SW 1271 (cell line): ENCODE data around the gene OPN1SW.

ENCODE experiments used
- DNase-seq, 2 experiments: peaks; one replicate each; lab custom pipeline; 2025; lab: John Stamatoyannopoulos, UW

The OPN1SW gene, protein sequence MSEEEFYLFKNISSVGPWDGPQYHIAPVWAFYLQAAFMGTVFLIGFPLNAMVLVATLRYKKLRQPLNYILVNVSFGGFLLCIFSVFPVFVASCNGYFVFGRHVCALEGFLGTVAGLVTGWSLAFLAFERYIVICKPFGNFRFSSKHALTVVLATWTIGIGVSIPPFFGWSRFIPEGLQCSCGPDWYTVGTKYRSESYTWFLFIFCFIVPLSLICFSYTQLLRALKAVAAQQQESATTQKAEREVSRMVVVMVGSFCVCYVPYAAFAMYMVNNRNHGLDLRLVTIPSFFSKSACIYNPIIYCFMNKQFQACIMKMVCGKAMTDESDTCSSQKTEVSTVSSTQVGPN

GRCh38 chr7:128775744-128776474, at the start of gene OPN1SW:
Gene OPN1SW, minus strand, starts transcription at chr7:128775794. Its CDS starts 13 bp downstream, at chr7:128775781.
- DNase-seq: no peak

- DNase-seq: no peak
Measured at GRCh38 chr7:128821724-128822123, 46.1 kb upstream of the OPN1SW start.

DNA sequence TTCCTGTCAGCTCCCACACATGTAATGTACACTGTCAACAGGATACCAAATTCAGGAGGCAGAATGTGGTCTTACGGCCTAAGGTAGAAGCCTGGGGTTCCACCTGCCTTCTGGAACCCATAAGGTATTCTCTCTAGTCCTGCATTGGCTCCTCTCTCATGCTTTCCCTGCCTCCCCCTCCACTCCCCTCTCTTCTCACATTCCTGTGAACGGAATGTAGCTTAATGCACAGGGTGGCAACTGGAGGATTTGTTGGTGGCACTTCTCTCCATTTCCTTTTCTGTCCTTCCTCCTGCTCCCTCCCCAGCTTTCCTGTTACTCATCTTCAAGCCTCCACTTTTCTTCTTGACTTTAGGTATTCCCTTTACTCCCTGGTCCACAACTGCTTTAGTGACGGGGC, 43.1 kb upstream of the OPN1SW start:
- no peak for DNase-seq

GRCh38 chr7:128815289-128815942, 39.8 kb upstream of the OPN1SW start:
- no peak for DNase-seq

- DNase-seq: no peak
Measured at GRCh38 chr7:128814499-128814898, 38.9 kb upstream of the OPN1SW start.

DNA sequence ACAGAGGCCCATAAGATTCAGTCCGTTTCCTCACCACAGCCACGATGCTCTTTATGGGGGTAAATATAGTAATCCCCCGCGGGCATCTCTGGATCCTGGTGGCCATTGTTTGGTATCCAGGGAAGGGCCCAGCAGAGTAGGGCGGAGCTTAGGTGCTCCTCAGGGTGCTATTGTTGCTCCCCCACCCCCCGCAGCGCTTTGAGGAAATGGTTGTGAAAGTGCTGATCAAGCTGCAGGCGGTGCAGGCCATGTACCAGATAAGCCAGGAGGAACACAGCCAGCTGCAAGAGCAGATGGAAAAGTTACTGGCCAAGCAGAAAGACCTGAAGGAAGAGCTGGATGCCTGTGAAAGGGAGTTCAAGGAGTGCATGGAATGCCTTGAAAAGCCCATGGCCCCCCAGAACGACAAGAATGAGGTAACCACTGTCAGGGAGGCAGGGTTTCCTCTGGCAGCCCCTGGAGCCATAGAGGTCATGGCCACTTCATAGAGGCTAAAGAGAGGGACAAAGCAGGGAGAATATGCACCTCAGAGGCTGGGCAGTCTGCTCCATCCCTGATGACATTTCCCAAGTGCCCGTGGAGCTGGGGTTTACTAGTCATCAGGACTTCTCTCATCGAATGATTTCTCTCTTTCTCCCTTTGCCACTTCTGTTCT, 37.0 kb upstream of the OPN1SW start:
- no peak for DNase-seq

GRCh38 chr7:128811631-128812430, 36.2 kb upstream of the OPN1SW start:
- no peak for DNase-seq

DNA sequence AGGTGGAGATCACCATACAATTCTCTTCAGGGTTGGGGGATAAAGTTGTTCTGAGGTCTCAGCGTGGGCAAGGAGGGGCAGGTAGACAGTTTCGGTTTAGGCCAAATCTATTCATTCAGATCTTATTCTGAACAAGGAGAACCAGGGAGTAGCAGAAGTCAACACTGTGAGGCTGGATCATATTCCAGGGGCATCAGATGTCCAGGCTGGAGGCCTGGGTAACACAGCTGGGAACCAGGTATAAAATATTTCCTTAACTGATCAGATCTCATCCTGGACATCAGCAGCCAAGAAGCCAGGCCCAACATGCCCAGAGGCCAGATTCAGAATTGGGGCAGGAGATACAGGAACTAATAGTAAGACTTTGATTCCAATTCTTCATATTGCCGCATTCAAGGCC, 35.4 kb upstream of the OPN1SW start:
- no peak for DNase-seq

DNA sequence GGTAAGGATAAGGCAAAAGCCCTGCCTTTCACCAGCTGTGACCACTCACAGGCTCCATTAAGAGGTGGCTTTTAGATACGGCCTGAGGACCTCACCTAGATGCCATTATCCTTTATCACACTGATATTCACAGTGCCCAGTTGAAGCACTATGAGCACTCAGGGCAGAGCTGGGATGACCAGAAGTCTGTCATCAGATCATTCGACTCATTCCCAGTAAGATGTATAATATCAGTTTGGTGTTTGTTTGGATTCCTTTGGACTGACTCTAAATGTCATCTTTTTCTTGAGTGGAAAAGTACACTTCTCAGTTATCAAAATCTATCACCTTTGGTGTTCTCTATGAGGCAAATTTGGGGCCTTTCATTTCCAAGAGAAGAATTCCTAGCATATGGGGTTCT, 34.9 kb upstream of the OPN1SW start:
- no peak for DNase-seq

DNA sequence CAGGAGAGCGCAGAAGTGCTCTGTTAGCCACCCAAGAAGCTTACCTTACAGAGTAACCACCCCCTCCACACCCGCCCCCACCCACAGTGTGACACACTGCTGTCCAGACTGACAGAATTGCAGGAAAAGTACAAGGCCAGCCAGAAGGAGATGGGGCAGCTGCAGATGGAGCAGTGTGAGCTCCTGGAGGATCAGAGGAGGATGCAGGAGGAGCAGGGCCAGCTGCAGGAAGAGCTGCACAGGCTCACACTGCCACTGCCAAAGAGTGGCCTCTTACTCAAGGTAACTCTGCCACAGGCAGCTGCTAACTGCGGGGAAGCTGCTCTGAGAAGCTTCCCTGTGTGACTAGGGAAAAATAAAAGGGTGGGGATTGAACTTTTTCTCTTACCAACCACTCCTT, 33.8 kb upstream of the OPN1SW start:
- DNase-seq: no peak

DNA sequence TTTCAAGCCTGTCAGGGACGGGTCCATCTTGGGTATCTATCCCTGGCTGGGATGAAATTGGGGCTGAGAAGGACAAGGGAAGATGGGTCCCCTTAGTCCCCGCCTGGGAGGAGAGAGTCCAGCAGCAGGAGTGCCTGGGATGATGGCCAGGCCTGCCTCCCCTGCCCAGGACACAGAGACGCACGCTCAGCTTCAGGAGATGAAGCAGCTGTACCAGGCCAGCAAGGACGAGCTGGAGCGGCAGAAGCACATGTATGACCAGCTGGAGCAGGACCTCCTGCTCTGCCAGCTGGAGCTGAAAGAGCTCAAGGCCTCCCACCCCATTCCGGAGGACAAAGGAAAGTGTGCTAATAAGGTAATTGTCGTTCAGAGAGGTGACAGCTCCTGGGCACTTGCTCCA, 31.6 kb upstream of the OPN1SW start:
- no peak for DNase-seq

GRCh38 chr7:128805225-128805624, 29.6 kb upstream of the OPN1SW start:
- DNase-seq: no peak

DNA sequence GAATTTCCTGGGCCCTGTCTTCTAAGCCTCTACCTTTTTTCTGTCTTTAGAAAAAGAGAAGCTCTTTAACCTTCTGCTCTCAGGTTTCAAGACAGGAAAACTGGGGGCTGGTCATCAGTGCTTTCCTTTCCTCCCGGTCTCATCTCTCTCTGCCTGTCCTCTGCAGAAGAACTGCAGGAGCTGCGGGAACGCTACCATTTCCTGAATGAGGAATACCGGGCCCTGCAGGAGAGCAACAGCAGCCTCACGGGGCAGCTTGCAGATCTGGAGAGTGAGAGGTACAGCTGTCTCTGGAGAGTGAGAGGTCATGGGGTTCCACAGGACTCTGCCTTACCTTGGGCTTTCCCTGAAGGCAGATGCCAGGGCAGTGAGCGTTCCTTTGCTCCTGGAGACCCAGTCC, 28.9 kb upstream of the OPN1SW start:
- DNase-seq: no peak

DNA sequence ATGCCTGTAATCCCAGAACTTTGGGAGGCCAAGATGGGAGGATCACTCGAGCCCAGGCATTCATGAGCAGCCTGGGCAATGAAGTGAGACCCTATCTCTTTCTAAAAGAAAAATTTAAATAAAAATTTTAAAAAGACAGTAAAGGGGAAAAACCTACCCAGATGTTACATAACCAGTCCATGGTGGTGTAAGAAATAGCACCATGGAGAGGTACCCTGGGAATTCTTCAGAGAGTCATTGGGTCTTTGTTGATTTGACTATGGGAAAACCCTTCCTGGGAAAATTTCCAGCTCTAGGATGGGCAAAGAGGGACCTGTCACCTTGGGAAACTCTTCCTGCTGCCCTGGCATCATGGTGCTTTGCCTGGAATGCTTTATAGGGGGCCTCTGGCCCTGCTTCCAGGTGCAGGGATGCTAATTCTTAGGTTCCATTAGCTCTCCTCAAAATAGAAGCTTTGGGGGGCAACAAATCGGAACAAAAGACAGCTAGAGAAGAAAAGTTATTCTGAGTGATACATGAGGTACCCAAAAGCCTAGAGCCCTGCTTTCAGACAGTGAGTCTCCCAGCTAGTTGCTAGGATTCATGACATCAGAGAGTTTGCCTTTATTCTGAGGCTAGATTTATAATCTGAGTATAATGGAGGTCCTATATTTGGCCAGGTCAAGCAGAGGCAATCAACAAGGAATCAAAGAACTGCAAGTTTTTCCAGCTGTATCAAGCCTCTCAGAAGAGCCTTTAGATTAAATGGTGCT, 26.2 kb upstream of the OPN1SW start:
- DNase-seq: no peak

DNA sequence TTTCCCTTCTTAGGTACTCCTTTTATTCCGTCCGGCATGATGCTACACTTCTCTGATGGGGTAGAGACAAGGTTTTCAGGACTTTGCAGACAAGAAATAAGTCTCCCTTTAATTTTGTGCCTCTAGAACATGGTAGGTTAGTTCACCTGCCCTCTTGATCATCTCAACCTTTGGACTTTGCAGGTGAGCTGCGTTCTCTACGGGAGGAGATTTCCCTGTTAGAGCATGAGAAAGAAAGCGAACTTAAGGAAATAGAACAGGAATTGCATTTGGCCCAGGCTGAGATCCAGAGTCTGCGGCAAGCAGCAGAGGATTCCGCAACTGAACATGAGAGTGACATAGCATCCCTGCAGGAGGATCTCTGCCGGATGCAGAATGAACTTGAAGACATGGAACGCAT, 25.4 kb upstream of the OPN1SW start:
- DNase-seq: no peak

- no peak for DNase-seq
Measured at GRCh38 chr7:128800567-128800966, 25.0 kb upstream of the OPN1SW start.

DNA sequence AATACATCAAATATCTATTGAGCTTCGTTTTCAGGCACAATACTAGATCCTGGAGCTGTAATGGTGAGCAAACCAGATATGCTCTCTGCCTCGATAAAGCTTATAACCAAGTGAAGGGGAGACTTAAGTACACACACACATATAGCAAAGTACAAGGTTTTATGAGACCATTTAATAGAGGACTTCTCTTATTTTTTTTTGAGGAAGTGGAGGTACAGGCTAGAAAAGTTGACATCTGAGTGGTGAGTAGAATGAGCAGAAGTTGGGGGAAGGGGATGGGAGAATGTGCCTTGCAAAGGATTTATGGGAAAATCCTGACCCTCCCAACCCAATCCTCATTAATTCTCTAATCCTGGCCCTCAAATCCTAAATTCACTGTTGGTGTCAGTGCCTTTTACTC, 23.9 kb upstream of the OPN1SW start:
- no peak for DNase-seq

DNA sequence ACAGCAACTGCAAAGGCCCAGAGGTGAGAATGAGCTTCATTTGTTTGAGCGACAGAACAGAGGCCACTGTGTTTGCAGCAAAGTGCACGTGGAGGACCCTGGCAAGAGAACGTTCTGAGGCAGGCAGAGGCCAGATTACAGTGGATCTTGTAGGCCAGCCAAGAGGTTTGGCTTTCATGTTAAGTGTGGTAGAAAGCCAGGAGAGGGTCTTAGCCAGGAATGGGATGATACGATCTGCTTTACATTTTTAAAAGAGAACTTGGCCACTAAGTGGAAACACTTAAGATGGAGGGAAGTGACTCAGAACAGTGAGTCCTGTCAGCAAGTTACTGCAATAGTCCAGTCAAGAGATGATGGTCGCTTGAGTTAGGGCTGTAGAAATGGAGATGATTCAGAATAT, 20.7 kb upstream of the OPN1SW start:
- no peak for DNase-seq

DNA sequence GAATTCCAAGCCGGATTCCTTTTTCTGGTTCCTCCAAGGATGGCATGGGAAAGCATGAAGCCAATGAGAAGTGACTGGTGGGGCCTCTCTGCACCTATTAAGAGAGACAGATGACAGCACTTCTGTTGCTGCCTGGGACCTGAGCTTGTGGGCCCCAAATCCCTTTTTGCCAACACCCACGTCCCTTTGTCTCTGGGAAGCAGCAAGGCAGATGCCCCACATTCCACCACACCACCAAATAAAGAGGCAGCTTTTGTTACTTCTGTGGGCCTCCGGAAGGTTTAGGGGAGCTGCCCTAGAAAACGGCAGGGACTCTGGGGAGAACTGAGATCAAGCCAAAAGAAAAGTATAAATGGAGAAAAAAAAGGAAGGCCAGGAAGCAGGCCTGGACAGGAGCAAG, 19.5 kb upstream of the OPN1SW start:
- no peak for DNase-seq

- DNase-seq: no peak
Measured at GRCh38 chr7:128794436-128794835, 18.8 kb upstream of the OPN1SW start.

GRCh38 chr7:128794020-128794419, 18.4 kb upstream of the OPN1SW start:
- no peak for DNase-seq
